Measurements from ENCODE around the gene ACVR1. TPM values are rescaled to one million over a fixed set of nuclear protein-coding genes. Genes with fewer than 3 reads are reported as not detected.
A peak's percentile ranks its signal among the peaks of the same experiment; 100 is the strongest.

The ACVR1 gene
- total and polyA plus RNA-seq, 5 donors from 2014 or later = 14.1 to 64.2 (median 19.4) TPM

GRCh38 chr2:157900684-157901083, 24.6 kb upstream of the ACVR1 start:
- Histone ChIP-seq H3K27ac (ENCODE audit: insufficient read depth, low read length, poor library complexity, severe bottlenecking) (peak overlapping the region; percentile 81), H3K36me3 (ENCODE audit: control insufficient read depth, insufficient read depth, low read length) (no peaks in the 10 kb centered on the region), H3K4me1 (ENCODE audit: control insufficient read depth, insufficient read depth, low read length, poor library complexity, severe bottlenecking) (peaks cover 60% of the 10 kb centered on the region), H3K9me3 (ENCODE audit: control insufficient read depth in 2 of 2, low read length in 2 of 2) (no peaks in the 10 kb centered on the region), H3K27me3 (ENCODE audit: control insufficient read depth, insufficient read depth, low read length) (no peaks in the 10 kb centered on the region), H3K4me3 (ENCODE audit: low read depth, low read length) (peak overlapping the region; percentile 67)
- H3K27me3 Mint-ChIP-seq = peaks cover 4% of the 10 kb centered on the region
- H3K36me3 Mint-ChIP-seq = peaks cover 3% of the 10 kb centered on the region
- ATAC-seq (ENCODE audit: low read depth in 2 of 2) (no peak), DNase-seq (no peak)
- peak overlapping the region in 3 of 4 donors; percentile 80 to 93 (median 89) for H3K4me3 Mint-ChIP-seq
- H3K27ac Mint-ChIP-seq = peak overlapping the region; percentile 99 to 100 (median 99)
- no peaks in the 10 kb centered on the region for H3K9me3 Mint-ChIP-seq
- H3K4me1 Mint-ChIP-seq = peaks cover 25 to 64% (median 47%) of the 10 kb centered on the region in 4 donors

- Histone ChIP-seq H3K4me1 (ENCODE audit: control insufficient read depth, insufficient read depth, low read length, poor library complexity, severe bottlenecking) (peaks cover 64% of the 10 kb centered on the region), H3K4me3 (ENCODE audit: low read depth, low read length) (peak overlapping the region; percentile 67), H3K9me3 (ENCODE audit: control insufficient read depth in 2 of 2, low read length in 2 of 2) (no peaks in the 10 kb centered on the region), H3K27ac (ENCODE audit: insufficient read depth, low read length, poor library complexity, severe bottlenecking) (peak overlapping the region; percentile 81), H3K36me3 (ENCODE audit: control insufficient read depth, insufficient read depth, low read length) (no peaks in the 10 kb centered on the region), H3K27me3 (ENCODE audit: control insufficient read depth, insufficient read depth, low read length) (no peaks in the 10 kb centered on the region)
- Mint-ChIP-seq H3K36me3 (peaks cover 3% of the 10 kb centered on the region), H3K9me3 (no peaks in the 10 kb centered on the region), H3K4me3 (peak overlapping the region; percentile 80 to 93 (median 90)), H3K27ac (peak overlapping the region; percentile 99 to 100 (median 99)), H3K27me3 (peaks cover 4% of the 10 kb centered on the region), H3K4me1 (peaks cover 25 to 69% (median 51%) of the 10 kb centered on the region in 4 donors)
- DNase-seq (peak in 2 of 3 donors; percentile 23 to 79), ATAC-seq (ENCODE audit: low read depth in 2 of 2) (no peak)
Measured at GRCh38 chr2:157900203-157900602, 24.1 kb upstream of the ACVR1 start.

- peaks cover 3% of the 10 kb centered on the region for H3K36me3 Mint-ChIP-seq
- H3K4me3 ChIP-seq (ENCODE audit: low read depth, low read length) = peak overlapping the region; percentile 85
- no peaks in the 10 kb centered on the region for H3K9me3 Mint-ChIP-seq
- peaks cover 70% of the 10 kb centered on the region for H3K4me1 ChIP-seq (ENCODE audit: control insufficient read depth, insufficient read depth, low read length, poor library complexity, severe bottlenecking)
- H3K4me3 Mint-ChIP-seq = peak overlapping the region; percentile 80 to 93 (median 90)
- no peaks in the 10 kb centered on the region for H3K9me3 ChIP-seq (ENCODE audit: control insufficient read depth in 2 of 2, low read length in 2 of 2)
- ATAC-seq (ENCODE audit: low read depth in 2 of 2) (peak; percentile 61 to 66), DNase-seq (peak in 2 of 3 donors; percentile 19 to 93)
- peak overlapping the region; percentile 81 for H3K27ac ChIP-seq (ENCODE audit: insufficient read depth, low read length, poor library complexity, severe bottlenecking)
- peaks cover 4% of the 10 kb centered on the region for H3K27me3 Mint-ChIP-seq
- no peaks in the 10 kb centered on the region for H3K27me3 ChIP-seq (ENCODE audit: control insufficient read depth, insufficient read depth, low read length)
- H3K4me1 Mint-ChIP-seq = peaks cover 25 to 76% (median 55%) of the 10 kb centered on the region in 4 donors
- no peaks in the 10 kb centered on the region for H3K36me3 ChIP-seq (ENCODE audit: control insufficient read depth, insufficient read depth, low read length)
- H3K27ac Mint-ChIP-seq = peak overlapping the region; percentile 99 to 100 (median 99)
Measured at GRCh38 chr2:157899125-157899839, 23.2 kb upstream of the ACVR1 start.

GRCh38 chr2:157898591-157898996, 22.5 kb upstream of the ACVR1 start:
- peak; percentile 33 to 84 (median 37) for DNase-seq
- Histone ChIP-seq H3K4me3 (ENCODE audit: low read depth, low read length) (peak overlapping the region; percentile 85), H3K36me3 (ENCODE audit: control insufficient read depth, insufficient read depth, low read length) (no peaks in the 10 kb centered on the region), H3K9me3 (ENCODE audit: control insufficient read depth in 2 of 2, low read length in 2 of 2) (no peaks in the 10 kb centered on the region), H3K4me1 (ENCODE audit: control insufficient read depth, insufficient read depth, low read length, poor library complexity, severe bottlenecking) (peaks cover 76% of the 10 kb centered on the region), H3K27me3 (ENCODE audit: control insufficient read depth, insufficient read depth, low read length) (no peaks in the 10 kb centered on the region), H3K27ac (ENCODE audit: insufficient read depth, low read length, poor library complexity, severe bottlenecking) (peak overlapping the region; percentile 81)
- H3K4me3 Mint-ChIP-seq = peak overlapping the region; percentile 80 to 93 (median 90)
- H3K27me3 Mint-ChIP-seq = peaks cover 4% of the 10 kb centered on the region
- H3K36me3 Mint-ChIP-seq = peaks cover 3% of the 10 kb centered on the region
- H3K27ac Mint-ChIP-seq = peak overlapping the region; percentile 99 to 100 (median 99)
- no peaks in the 10 kb centered on the region for H3K9me3 Mint-ChIP-seq
- H3K4me1 Mint-ChIP-seq = peaks cover 26 to 83% (median 57%) of the 10 kb centered on the region in 4 donors
- ATAC-seq (ENCODE audit: low read depth in 2 of 2) = peak; percentile 67 to 73

- DNase-seq (peak in 2 of 3 donors; percentile 69 to 89), ATAC-seq (ENCODE audit: low read depth in 2 of 2) (peak; percentile 34 to 35)
- H3K27me3 Mint-ChIP-seq = peaks cover 4% of the 10 kb centered on the region
- Histone ChIP-seq H3K4me1 (ENCODE audit: control insufficient read depth, insufficient read depth, low read length, poor library complexity, severe bottlenecking) (peaks cover 89% of the 10 kb centered on the region), H3K9me3 (ENCODE audit: control insufficient read depth in 2 of 2, low read length in 2 of 2) (no peaks in the 10 kb centered on the region), H3K27ac (ENCODE audit: insufficient read depth, low read length, poor library complexity, severe bottlenecking) (peak overlapping the region; percentile 81), H3K27me3 (ENCODE audit: control insufficient read depth, insufficient read depth, low read length) (no peaks in the 10 kb centered on the region), H3K4me3 (ENCODE audit: low read depth, low read length) (peak overlapping the region; percentile 67), H3K36me3 (ENCODE audit: control insufficient read depth, insufficient read depth, low read length) (no peaks in the 10 kb centered on the region)
- peaks cover 3% of the 10 kb centered on the region for H3K36me3 Mint-ChIP-seq
- H3K4me1 Mint-ChIP-seq = peaks cover 31 to 88% (median 66%) of the 10 kb centered on the region in 4 donors
- peak overlapping the region; percentile 99 to 100 (median 99) for H3K27ac Mint-ChIP-seq
- H3K9me3 Mint-ChIP-seq = no peaks in the 10 kb centered on the region
- H3K4me3 Mint-ChIP-seq = peak overlapping the region; percentile 85 to 93 (median 90)
Measured at GRCh38 chr2:157897106-157897971, 21.2 kb upstream of the ACVR1 start.

- Histone ChIP-seq H3K9me3 (ENCODE audit: control insufficient read depth in 2 of 2, low read length in 2 of 2) (no peaks in the 10 kb centered on the region), H3K4me3 (ENCODE audit: low read depth, low read length) (peak overlapping the region; percentile 35), H3K27me3 (ENCODE audit: control insufficient read depth, insufficient read depth, low read length) (no peaks in the 10 kb centered on the region), H3K4me1 (ENCODE audit: control insufficient read depth, insufficient read depth, low read length, poor library complexity, severe bottlenecking) (peaks cover 95% of the 10 kb centered on the region), H3K36me3 (ENCODE audit: control insufficient read depth, insufficient read depth, low read length) (no peaks in the 10 kb centered on the region), H3K27ac (ENCODE audit: insufficient read depth, low read length, poor library complexity, severe bottlenecking) (peak overlapping the region; percentile 81)
- Mint-ChIP-seq H3K9me3 (no peaks in the 10 kb centered on the region), H3K27ac (peak overlapping the region; percentile 73 to 95 (median 75)), H3K27me3 (no peaks in the 10 kb centered on the region), H3K36me3 (peaks cover 3% of the 10 kb centered on the region), H3K4me3 (peak overlapping the region in 3 of 4 donors; percentile 1 to 57 (median 57)), H3K4me1 (peaks cover 37 to 94% (median 70%) of the 10 kb centered on the region in 4 donors)
- ATAC-seq (ENCODE audit: low read depth in 2 of 2) (no peak), DNase-seq (peak in 1 of 3 donors; percentile 82)
Measured at GRCh38 chr2:157895531-157895930, 19.4 kb upstream of the ACVR1 start.

GRCh38 chr2:157894694-157895435, 18.7 kb upstream of the ACVR1 start:
- Mint-ChIP-seq H3K9me3 (no peaks in the 10 kb centered on the region), H3K27me3 (no peaks in the 10 kb centered on the region), H3K4me1 (peaks cover 31 to 92% (median 66%) of the 10 kb centered on the region in 4 donors), H3K36me3 (peaks cover 3% of the 10 kb centered on the region), H3K27ac (peak overlapping the region; percentile 73 to 95 (median 75)), H3K4me3 (peak overlapping the region in 3 of 4 donors; percentile 44 to 57 (median 57))
- no peaks in the 10 kb centered on the region for H3K27me3 ChIP-seq (ENCODE audit: control insufficient read depth, insufficient read depth, low read length)
- no peak overlapping the region for H3K4me3 ChIP-seq (ENCODE audit: low read depth, low read length)
- H3K4me1 ChIP-seq (ENCODE audit: control insufficient read depth, insufficient read depth, low read length, poor library complexity, severe bottlenecking) = peaks cover 89% of the 10 kb centered on the region
- no peak overlapping the region for H3K27ac ChIP-seq (ENCODE audit: insufficient read depth, low read length, poor library complexity, severe bottlenecking)
- DNase-seq (no peak), ATAC-seq (ENCODE audit: low read depth in 2 of 2) (no peak)
- H3K36me3 ChIP-seq (ENCODE audit: control insufficient read depth, insufficient read depth, low read length) = no peaks in the 10 kb centered on the region
- no peaks in the 10 kb centered on the region for H3K9me3 ChIP-seq (ENCODE audit: control insufficient read depth in 2 of 2, low read length in 2 of 2)

Data from CD4-positive, CD25-positive, alpha-beta regulatory T cell (primary cell).